ENCODE measurements around the gene PDE6H.

The PDE6H gene

DNA sequence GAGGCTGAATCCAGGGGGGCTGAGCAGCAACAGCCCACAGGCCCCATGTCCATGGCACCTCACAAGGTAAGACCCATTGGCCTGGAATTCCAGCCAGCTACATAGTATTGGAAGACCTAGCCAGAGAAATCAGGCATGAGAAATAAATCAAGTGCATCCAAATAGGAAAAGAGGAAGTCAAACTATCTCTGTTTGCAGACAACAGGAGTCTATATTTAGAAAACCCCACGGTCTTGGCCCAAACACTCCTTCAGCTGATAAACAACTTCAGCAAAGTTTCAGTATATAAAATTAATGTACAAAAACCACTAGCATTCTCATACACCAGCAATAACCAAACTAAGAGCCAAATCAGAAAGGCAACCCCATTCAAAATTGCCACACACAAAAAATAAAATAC, 16.9 kb downstream of the PDE6H start:
- no peak overlapping the region for H3K4me3 ChIP-seq (ENCODE audit: low read length)
- no peak for DNase-seq (ENCODE audit: low read depth)
- TF ChIP-seq, protein P1, sequence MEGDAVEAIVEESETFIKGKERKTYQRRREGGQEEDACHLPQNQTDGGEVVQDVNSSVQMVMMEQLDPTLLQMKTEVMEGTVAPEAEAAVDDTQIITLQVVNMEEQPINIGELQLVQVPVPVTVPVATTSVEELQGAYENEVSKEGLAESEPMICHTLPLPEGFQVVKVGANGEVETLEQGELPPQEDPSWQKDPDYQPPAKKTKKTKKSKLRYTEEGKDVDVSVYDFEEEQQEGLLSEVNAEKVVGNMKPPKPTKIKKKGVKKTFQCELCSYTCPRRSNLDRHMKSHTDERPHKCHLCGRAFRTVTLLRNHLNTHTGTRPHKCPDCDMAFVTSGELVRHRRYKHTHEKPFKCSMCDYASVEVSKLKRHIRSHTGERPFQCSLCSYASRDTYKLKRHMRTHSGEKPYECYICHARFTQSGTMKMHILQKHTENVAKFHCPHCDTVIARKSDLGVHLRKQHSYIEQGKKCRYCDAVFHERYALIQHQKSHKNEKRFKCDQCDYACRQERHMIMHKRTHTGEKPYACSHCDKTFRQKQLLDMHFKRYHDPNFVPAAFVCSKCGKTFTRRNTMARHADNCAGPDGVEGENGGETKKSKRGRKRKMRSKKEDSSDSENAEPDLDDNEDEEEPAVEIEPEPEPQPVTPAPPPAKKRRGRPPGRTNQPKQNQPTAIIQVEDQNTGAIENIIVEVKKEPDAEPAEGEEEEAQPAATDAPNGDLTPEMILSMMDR (conservative IDR thresholded peaks at IDR 0.05; ENCODE audit: low read depth, low read length): no peak

GRCh38 chr12:14991069-14991468, 18.2 kb downstream of the PDE6H start:
- TF ChIP-seq, protein P1 (conservative IDR thresholded peaks at IDR 0.05; ENCODE audit: low read depth, low read length): no peak
- H3K4me3 ChIP-seq (ENCODE audit: low read length): no peak overlapping the region
- no peak for DNase-seq (ENCODE audit: low read depth)

- TF ChIP-seq, protein P1 (conservative IDR thresholded peaks at IDR 0.05; ENCODE audit: low read depth, low read length): no peak
- no peak for DNase-seq (ENCODE audit: low read depth)
Measured at GRCh38 chr12:14992673-14993072, 19.8 kb downstream of the PDE6H start.

DNA sequence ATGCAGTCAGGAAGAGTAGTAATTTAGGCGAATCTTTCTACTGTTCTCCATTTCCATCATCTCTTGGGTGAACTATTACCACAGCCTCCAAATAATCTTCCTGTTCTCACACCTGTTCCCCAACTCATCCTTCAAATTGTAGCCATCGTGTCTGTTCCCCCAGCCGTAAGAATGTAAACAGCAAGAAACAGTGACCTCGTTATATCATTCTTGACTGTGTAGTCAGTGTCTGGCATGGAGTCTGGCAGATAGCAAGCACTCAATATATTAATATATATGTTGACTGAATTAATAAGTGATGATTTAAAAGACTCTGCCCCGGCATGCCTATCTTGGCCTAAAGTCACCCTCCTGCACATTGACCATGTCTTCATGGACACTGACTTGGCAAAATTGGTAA, 20.3 kb downstream of the PDE6H start:
- DNase-seq (ENCODE audit: low read depth): no peak
- TF ChIP-seq, protein P1 (conservative IDR thresholded peaks at IDR 0.05; ENCODE audit: low read depth, low read length): no peak
- H3K4me3 ChIP-seq (ENCODE audit: low read length): no peak overlapping the region

More at GRCh38 chr12:14992673-14993072, 19.8 kb downstream of the PDE6H start:
- H3K4me3 ChIP-seq (ENCODE audit: low read length): no peak overlapping the region

DNA sequence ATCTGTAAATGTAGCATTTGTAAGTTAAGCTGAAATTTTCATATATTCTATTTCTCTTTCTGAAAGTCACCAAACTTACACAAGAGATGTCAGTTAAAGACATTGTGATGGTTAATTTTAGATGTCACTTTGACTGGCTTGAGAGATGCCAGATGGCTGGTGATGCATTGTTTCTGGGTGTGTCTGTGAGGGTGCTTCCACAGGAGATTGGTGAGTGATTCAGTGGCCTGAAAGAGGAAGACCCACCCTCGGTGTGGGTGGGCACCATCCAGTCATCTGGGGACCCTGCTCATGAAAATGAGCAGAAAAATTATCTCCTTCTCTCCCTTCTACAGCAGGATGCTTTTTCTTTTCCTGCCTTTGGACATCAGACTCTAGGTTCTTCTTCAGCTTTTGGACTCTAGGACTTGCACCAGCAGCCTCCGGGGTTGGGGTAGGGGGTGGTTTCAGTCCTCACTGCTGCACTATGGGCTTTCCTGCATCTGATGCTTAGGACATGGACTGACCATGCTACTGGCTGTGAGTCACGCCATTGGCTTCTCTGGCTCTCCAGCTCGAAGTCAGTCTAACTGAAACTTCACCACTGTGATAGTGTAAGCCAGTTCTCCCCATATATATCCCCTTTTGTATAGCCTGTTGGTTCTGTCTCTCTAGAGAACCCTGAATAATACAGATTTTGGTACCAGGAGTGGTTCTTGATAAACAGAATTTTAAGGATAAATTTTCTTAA, 20.9 kb downstream of the PDE6H start:
- TF ChIP-seq, protein P1 (conservative IDR thresholded peaks at IDR 0.05; ENCODE audit: low read depth, low read length): no peak
- H3K4me3 ChIP-seq (ENCODE audit: low read length): no peak overlapping the region
- DNase-seq (ENCODE audit: low read depth): no peak

DNA sequence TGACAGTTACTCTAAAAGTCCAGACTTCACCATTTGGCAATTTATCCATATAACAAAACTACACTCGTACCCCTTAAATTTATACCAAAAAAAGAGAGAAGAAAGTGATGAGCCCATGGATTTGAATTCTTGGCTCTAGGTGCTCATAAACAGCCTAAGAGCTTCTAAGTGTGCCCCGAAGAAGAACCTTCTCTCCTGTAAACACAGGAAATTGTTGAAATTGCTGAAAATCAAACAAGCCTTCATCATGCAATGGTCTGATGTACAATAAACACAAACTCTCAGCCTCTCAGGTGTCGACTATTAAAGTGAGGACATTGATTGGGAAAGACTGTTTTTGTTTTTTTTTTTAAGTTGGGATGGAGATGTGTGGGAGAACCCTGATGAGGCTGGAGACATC, 21.8 kb downstream of the PDE6H start:
- no peak overlapping the region for H3K4me3 ChIP-seq (ENCODE audit: low read length)
- TF ChIP-seq, protein P1 (conservative IDR thresholded peaks at IDR 0.05; ENCODE audit: low read depth, low read length): no peak
- no peak for DNase-seq (ENCODE audit: low read depth)
